HepG2 (cell line): ENCODE data around the gene OLFM2. TPM values are rescaled to one million over a fixed set of nuclear protein-coding genes. Genes with fewer than 3 reads are reported as not detected.

ENCODE experiments used
- ATAC-seq: fragments of 200-7000 bp; cut with Tn5 transposase; 3 replicates; pipeline ENCODE4 v1.9.1; 2020; ENCODE audit warnings: mild to moderate bottlenecking, moderate library complexity
- BruUV-seq: library from RNA; stranded (reverse); fragments of 400-500 nt; replicated peaks from 2 replicates; lab custom pipeline; 2021; lab: Mats Ljungman, UMichigan
- CTCF ChIA-PET: fragments of 300-600 bp; formaldehyde crosslinking; extraction: SDS; loops from one replicate; lab custom pipeline; 2021; ENCODE audit warnings: low total read pairs, inconsistent platforms, low intra/inter-chr PET ratio; lab: Yijun Ruan, JAX
- POLR2A ChIA-PET: fragments of 350-600 bp; sonication (Branson Sonifier 250); formaldehyde crosslinking; loops from one replicate; lab custom pipeline; 2020; ENCODE audit warnings: antibody characterized with exemption, inconsistent platforms; lab: Yijun Ruan, JAX
- DNase-seq: peaks from one replicate; pipeline ENCODE4 v3.0.0-alpha.2; 2015; ENCODE audit warnings: low spot score
- FAIRE-seq: peaks from 3 replicates; lab custom pipeline; 2011; peaks lifted over from hg19 to GRCh38; lab: Jason Lieb, UNC
- H2AFZ ChIP-seq: one replicate; pipeline ENCODE4 v1.6.1; 2011; ENCODE audit warnings: low read length, inconsistent platforms
- H3K27ac ChIP-seq: fragments of 300-600 bp; 3 replicates; pipeline ENCODE4 v1.8.0; 2011; ENCODE audit warnings: mixed run types, mild to moderate bottlenecking, mixed read lengths, low read length, inconsistent platforms; ENCODE audit not compliant: insufficient read depth; ENCODE audit errors: extremely low read length
- H3K27me3 ChIP-seq, 2 experiments: fragments of 200-600 bp in 1 of 2; 2 replicates in 1 of 2; 3 replicates in 1 of 2; pipeline versions ENCODE4 v1.6.0 to v1.8.0; 2011; ENCODE audit warnings: low read length in 2 of 2, mild to moderate bottlenecking in 2 of 2, moderate library complexity in 2 of 2, inconsistent platforms in 1 of 2; ENCODE audit not compliant: insufficient read depth in 2 of 2, control insufficient read depth in 1 of 2
- H3K36me3 ChIP-seq, 2 experiments: fragments of 200-600 bp in 1 of 2; replicated peaks in 1 of 2; 2 replicates in 1 of 2; 3 replicates in 1 of 2; pipeline versions ENCODE4 v1.5.1 to v1.8.0; 2011; ENCODE audit warnings: low read length in 2 of 2, inconsistent platforms in 1 of 2; ENCODE audit not compliant: insufficient read depth in 2 of 2, control insufficient read depth in 1 of 2
- H3K4me1 ChIP-seq: 2 replicates; pipeline ENCODE4 v1.5.1; 2012; ENCODE audit warnings: low read length, inconsistent platforms; ENCODE audit not compliant: insufficient read depth
- H3K4me2 ChIP-seq: 2 replicates; pipeline ENCODE4 v1.6.0; 2011; ENCODE audit warnings: low read depth, low read length, inconsistent platforms
- H3K4me3 ChIP-seq, 3 experiments: fragments of 200-600 bp in 1 of 3; sonication (generic), shearing (Covaris generic) in 1 of 3; replicated peaks in 1 of 3; 2 replicates each; pipeline ENCODE4 v1.5.1; 2011 to 2016; ENCODE audit warnings: low read length in 3 of 3, inconsistent platforms in 2 of 3, low read depth in 2 of 3, mild to moderate bottlenecking in 2 of 3, control low read depth in 1 of 3, mixed read lengths in 1 of 3; ENCODE audit not compliant: insufficient read depth in 1 of 3
- H3K79me2 ChIP-seq: one replicate; pipeline ENCODE4 v1.6.1; 2011; ENCODE audit warnings: low read length, inconsistent platforms; ENCODE audit not compliant: insufficient read depth
- H3K9ac ChIP-seq: 2 replicates; pipeline ENCODE4 v1.6.0; 2011; ENCODE audit warnings: mild to moderate bottlenecking, low read depth, low read length, inconsistent platforms; ENCODE audit not compliant: insufficient read depth
- H3K9me3 ChIP-seq: 2 replicates; pipeline ENCODE4 v1.5.1; 2012; ENCODE audit warnings: mild to moderate bottlenecking, low read length
- H4K20me1 ChIP-seq: 2 replicates; pipeline ENCODE4 v1.6.0; 2011; ENCODE audit warnings: inconsistent platforms, mild to moderate bottlenecking, low read length, moderate library complexity; ENCODE audit not compliant: insufficient read depth
- CTCF ChIP-seq: sonication (generic); formaldehyde crosslinking; IDR thresholded peaks from 2 replicates; pipeline ENCODE4 v1.5.0; 2020; ENCODE audit warnings: mild to moderate bottlenecking, missing genetic modification reagents, moderate library complexity
- EP300 ChIP-seq, 3 experiments: sonication (generic) in 1 of 3; formaldehyde crosslinking in 1 of 3; IDR thresholded peaks; 2 replicates each; pipeline versions ENCODE4 v1.5.1 to v1.6.1; 2011 to 2020; ENCODE audit warnings: low read depth in 2 of 3, low read length in 2 of 3, borderline replicate concordance in 1 of 3, improper control_type of control experiment in 1 of 3, mild to moderate bottlenecking in 1 of 3, missing genetic modification reagents in 1 of 3, moderate library complexity in 1 of 3
- HCFC1 ChIP-seq: fragments of 150-350 bp; IDR thresholded peaks from 2 replicates; pipeline ENCODE4 v1.6.1; 2014; ENCODE audit warnings: low read depth, low read length
- JUN ChIP-seq: sonication (generic); formaldehyde crosslinking; IDR thresholded peaks from 2 replicates; pipeline ENCODE4 v1.4.0; 2020; ENCODE audit warnings: mild to moderate bottlenecking, missing genetic modification reagents
- MAFG ChIP-seq: sonication (generic); formaldehyde crosslinking; IDR thresholded peaks from 2 replicates; pipeline ENCODE4 v1.5.1; 2020; ENCODE audit warnings: mild to moderate bottlenecking, missing genetic modification reagents
- RARA ChIP-seq: IDR thresholded peaks from 2 replicates; pipeline ENCODE4 v1.6.1; 2016; ENCODE audit warnings: missing genetic modification reagents, missing compliant biosample characterization
- SETDB1 ChIP-seq: sonication (generic); formaldehyde crosslinking; IDR thresholded peaks from 2 replicates; pipeline ENCODE4 v1.5.1; 2020; ENCODE audit warnings: missing genetic modification reagents, mild to moderate bottlenecking, borderline replicate concordance
- SIN3A ChIP-seq: IDR thresholded peaks from 2 replicates; pipeline ENCODE4 v1.6.1; 2011; ENCODE audit warnings: low read depth, mild to moderate bottlenecking, control low read depth, low read length, borderline replicate concordance
- SMARCE1 ChIP-seq: fragments of 450-650 bp; IDR thresholded peaks from 2 replicates; pipeline ENCODE4 v1.6.1; 2017; ENCODE audit warnings: borderline replicate concordance
- SOX6 ChIP-seq, 2 experiments: fragments of 450-650 bp in 1 of 2; sonication (generic) in 1 of 2; formaldehyde crosslinking in 1 of 2; IDR thresholded peaks; 2 replicates each; pipeline versions ENCODE4 v1.4.0 to v1.6.1; 2017 to 2020; ENCODE audit warnings: antibody characterized with exemption in 1 of 2, mild to moderate bottlenecking in 1 of 2, missing genetic modification reagents in 1 of 2
- ZFP91 ChIP-seq: sonication (generic); formaldehyde crosslinking; IDR thresholded peaks from 2 replicates; pipeline ENCODE4 v1.9.0; 2022; ENCODE audit warnings: missing genetic modification reagents, mild to moderate bottlenecking, borderline replicate concordance
- ZNF296 ChIP-seq: sonication (generic); formaldehyde crosslinking; conservative IDR thresholded peaks from 2 replicates; pipeline ENCODE4 v1.5.0; 2020; ENCODE audit warnings: mild to moderate bottlenecking, missing genetic modification reagents
- ZNF317 ChIP-seq: sonication (generic); formaldehyde crosslinking; IDR thresholded peaks from 2 replicates; pipeline ENCODE4 v1.5.0; 2020; ENCODE audit warnings: mild to moderate bottlenecking, missing genetic modification reagents
- ZNF468 ChIP-seq: sonication (generic); formaldehyde crosslinking; IDR thresholded peaks from 2 replicates; pipeline ENCODE4 v1.8.0; 2022; ENCODE audit warnings: mild to moderate bottlenecking, moderate library complexity, missing genetic modification reagents
- ZNF629 ChIP-seq: sonication (generic); formaldehyde crosslinking; conservative IDR thresholded peaks from 2 replicates; pipeline ENCODE4 v1.5.0; 2020; ENCODE audit warnings: missing genetic modification reagents
- WGBS: methylation state at CpG from one replicate; pipeline ENCODE4 v1.1.6; 2017; ENCODE audit warnings: low lambda C conversion rate; 5-methylcytosine and 5-hydroxymethylcytosine counted together
- in situ Hi-C: cut with HindIII; loops from 2 replicates; pipeline ENCODE4 v1.10.0; 2017; ENCODE audit warnings: low pct_unique_long_range_greater_than_20kb; ENCODE audit not compliant: extremely low pct_ligation_motif_present
- intact Hi-C: fragments of 100-400 bp; cut with micrococcal nuclease; formaldehyde crosslinking; loops from one replicate; pipeline ENCODE4 v1.10.0; 2022; ENCODE audit not compliant: unreplicated experiment
- polyA plus RNA-seq, 8 experiments: library from polyadenylated mRNA; depleted of rRNA in 3 of 8; stranded (reverse) in 7 of 8; unstranded in 1 of 8; fragments of >200 nt; fragmentation: Illumina TruSeq in 4 of 8; extraction: Trizol in 4 of 8; gene quantifications; 2 replicates each; pipeline versions ENCODE4 v1.2.1 to v1.2.3, GENCODE V29; 2011 to 2016; ENCODE audit warnings: low read depth in 4 of 8, missing spikeins in 1 of 8, mixed read lengths in 1 of 8; ENCODE audit not compliant: insufficient read depth in 1 of 8
- total RNA-seq, 5 experiments: library from RNA; depleted of rRNA; stranded (reverse); fragments of >200 nt; fragmentation: Illumina TruSeq; extraction: Trizol; gene quantifications; 2 replicates each; pipeline ENCODE4 v1.2.3, GENCODE V29; 2016; ENCODE audit warnings: low read depth in 1 of 5
- TF ChIP-seq, protein P1 (sequence below): sonication (generic); formaldehyde crosslinking; IDR thresholded peaks from 2 replicates; pipeline ENCODE4 v1.8.0; 2022; ENCODE audit warnings: mild to moderate bottlenecking, missing genetic modification reagents; ENCODE audit not compliant: insufficient replicate concordance

The OLFM2 gene
- total and polyA plus RNA-seq, 2 of the 13 experiments (the other 11 are each of a cell fraction or from before 2014, with no cell fraction given), result 0.20 to 0.51 TPM

DNA sequence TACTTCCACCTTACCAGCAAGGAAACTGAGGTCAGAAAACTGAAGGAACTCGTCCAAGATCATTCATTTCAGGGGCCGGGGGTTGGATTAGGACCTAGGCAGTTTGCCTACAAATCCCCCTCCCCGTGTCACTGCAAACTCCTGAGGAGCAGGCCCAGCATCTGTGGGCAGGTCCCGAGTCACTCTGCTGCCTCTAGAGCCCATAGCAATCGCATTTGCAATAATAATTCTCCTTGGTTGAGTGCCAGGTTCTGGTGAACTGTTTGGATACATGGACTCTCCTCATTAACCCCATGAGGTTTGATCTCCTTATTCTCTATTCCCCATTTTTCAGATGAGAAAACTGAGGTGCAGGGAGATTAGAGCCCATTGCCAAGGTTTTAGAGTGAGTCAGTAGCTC, 100.3 kb downstream of the OLFM2 start:
- H3K9me3 ChIP-seq, result no peaks in the 10 kb centered on the region
- H3K79me2 ChIP-seq, result peaks cover 16% of the 10 kb centered on the region
- peak overlapping the region; percentile 84 to 98 (median 91) for H3K4me3 ChIP-seq
- peak; percentile 9; the same call in 1 of the 3 replicates for ATAC-seq
- 0 out of 2 replicates have a peak, but pooled peaks cover 7% of the 10 kb centered on the region for H4K20me1 ChIP-seq
- intact Hi-C loops (no loop called here), in situ Hi-C loops (no loop called here)
- CTCF ChIA-PET, result no interaction called here
- peak overlapping the region; percentile 83 for H3K9ac ChIP-seq
- H3K4me2 ChIP-seq, result peak overlapping the region; percentile 80
- no peak overlapping the region for H2AFZ ChIP-seq
- no TSS peak for BruUV-seq
- H3K4me1 ChIP-seq, result peaks cover 10% of the 10 kb centered on the region
- no peak for FAIRE-seq
- no peaks in the 10 kb centered on the region; a peak in 1 of 5 replicates for H3K27me3 ChIP-seq
- peak overlapping the region; percentile 28 for H3K27ac ChIP-seq
- H3K36me3 ChIP-seq, result peaks cover 8 to 16% of the 10 kb centered on the region in 2 experiments
- no peak for DNase-seq
- WGBS, result 0% methylated on average over 3 of the region's 5 CpGs
- POLR2A ChIA-PET, result no interaction called here
- no peak for TF ChIP-seq HCFC1
- no peak for TF ChIP-seq JUN (CRISPR knock-in tag)
- no peak for TF ChIP-seq ZNF317 (CRISPR knock-in tag)
- TF ChIP-seq ZNF629 (CRISPR knock-in tag), result peak; percentile 68; the same call in 1 of the 2 replicates
- TF ChIP-seq EP300 (IDR thresholded peaks at IDR 0.05; ENCODE audit: low read depth in 2 of 2, low read length in 2 of 2), result no peak
- TF ChIP-seq EP300 (CRISPR knock-in tag; IDR thresholded peaks at IDR 0.05; ENCODE audit: borderline replicate concordance), result no peak
- no peak for TF ChIP-seq ZFP91 (CRISPR knock-in tag)
- TF ChIP-seq SETDB1 (CRISPR knock-in tag), result no peak
- TF ChIP-seq SMARCE1, result no peak
- TF ChIP-seq MAFG (CRISPR knock-in tag), result no peak
- TF ChIP-seq RARA (CRISPR knock-in tag), result no peak
- no peak for TF ChIP-seq ZNF296
- TF ChIP-seq CTCF (CRISPR knock-in tag), result no peak
- TF ChIP-seq ZNF468 (CRISPR knock-in tag), result no peak
- TF ChIP-seq SOX6 (IDR thresholded peaks at IDR 0.05), result no peak
- TF ChIP-seq SOX6 (CRISPR knock-in tag; IDR thresholded peaks at IDR 0.05), result no peak
- TF ChIP-seq SIN3A, result 0 out of 2 replicates have a peak, but pooled peaks have one; percentile 4
- TF ChIP-seq, protein P1, sequence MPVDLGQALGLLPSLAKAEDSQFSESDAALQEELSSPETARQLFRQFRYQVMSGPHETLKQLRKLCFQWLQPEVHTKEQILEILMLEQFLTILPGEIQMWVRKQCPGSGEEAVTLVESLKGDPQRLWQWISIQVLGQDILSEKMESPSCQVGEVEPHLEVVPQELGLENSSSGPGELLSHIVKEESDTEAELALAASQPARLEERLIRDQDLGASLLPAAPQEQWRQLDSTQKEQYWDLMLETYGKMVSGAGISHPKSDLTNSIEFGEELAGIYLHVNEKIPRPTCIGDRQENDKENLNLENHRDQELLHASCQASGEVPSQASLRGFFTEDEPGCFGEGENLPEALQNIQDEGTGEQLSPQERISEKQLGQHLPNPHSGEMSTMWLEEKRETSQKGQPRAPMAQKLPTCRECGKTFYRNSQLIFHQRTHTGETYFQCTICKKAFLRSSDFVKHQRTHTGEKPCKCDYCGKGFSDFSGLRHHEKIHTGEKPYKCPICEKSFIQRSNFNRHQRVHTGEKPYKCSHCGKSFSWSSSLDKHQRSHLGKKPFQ (CRISPR knock-in tag), result no peak
